Measurements from ENCODE around the gene ZRANB2. TPM values are rescaled to one million over a fixed set of nuclear protein-coding genes. Genes with fewer than 3 reads are reported as not detected.

ZRANB2 gene
- total and polyA plus RNA-seq, 10 of the 15 experiments (the other 5 are each of a cell fraction or from before 2014, with no cell fraction given) = 68.4 to 189 (median 138) TPM

DNA sequence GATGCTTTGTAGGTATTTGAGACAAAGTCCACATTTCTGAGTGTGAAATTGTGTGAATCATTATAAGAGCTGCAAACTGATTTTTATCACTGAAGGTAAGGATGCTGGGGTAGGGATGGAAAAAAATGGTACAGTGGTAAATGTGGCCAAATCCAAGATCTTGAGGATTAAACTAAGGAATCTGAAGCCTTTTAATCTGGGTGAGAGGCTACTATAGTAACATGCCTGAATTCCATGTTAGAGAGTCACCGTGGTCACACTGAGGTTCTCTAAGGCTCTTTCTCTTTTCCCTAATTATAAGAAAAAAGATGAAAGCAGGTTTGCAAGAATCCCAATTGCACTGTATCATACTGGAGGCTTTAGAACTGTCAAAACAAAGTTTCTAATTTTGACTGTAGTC, 50.8 kb downstream of the ZRANB2 start:
- H3K27me3 ChIP-seq (replicated peaks in 1 of 2; ENCODE audit: control insufficient read depth in 2 of 2, insufficient read depth in 2 of 2, low read length in 1 of 2) = no peaks in the 10 kb centered on the region; a peak in 1 of 4 replicates
- CTCF ChIA-PET = no interaction called here
- no peak for ATAC-seq
- no peak for DNase-seq (ENCODE audit: low read depth, low spot score)
- H2AFZ ChIP-seq (ENCODE audit: control insufficient read depth, low read depth, low read length) = no peak overlapping the region
- RAD21 ChIA-PET (ENCODE audit: unreplicated experiment) = no interaction called here
- H3K4me2 ChIP-seq (ENCODE audit: control insufficient read depth, insufficient read depth) = no peak overlapping the region
- FAIRE-seq = no peak
- TF ChIP-seq BRCA1 (IDR thresholded peaks at IDR 0.05; ENCODE audit: low read depth, low read length) (no peak), E4F1 (IDR thresholded peaks at IDR 0.05; ENCODE audit: borderline replicate concordance, partially characterized antibody) (no peak), TCF3 (IDR thresholded peaks at IDR 0.05; ENCODE audit: borderline replicate concordance, insufficient read depth, low read depth, low read length) (no peak), RELB (IDR thresholded peaks at IDR 0.05; ENCODE audit: low read depth) (no peak)
- POLR2A ChIA-PET = no interaction called here
- 43% methylated on average over 1 of the region's 1 CpG for WGBS (ENCODE audit: insufficient coverage, insufficient replicate concordance, low lambda C conversion rate, missing lambda C conversion rate)
- in situ Hi-C loops (cut with MboI) (no loop called here), intact Hi-C loops (cut with micrococcal nuclease; ENCODE audit: unreplicated experiment) (no loop called here)
- no peaks in the 10 kb centered on the region for H3K79me2 ChIP-seq (ENCODE audit: control insufficient read depth, insufficient read depth, low read length)
- H4K20me1 ChIP-seq (ENCODE audit: control insufficient read depth, insufficient read depth) = no peaks in the 10 kb centered on the region
- SMC1A ChIA-PET (ENCODE audit: uncharacterized antibody, unreplicated experiment) = no interaction called here
- no TSS peak for BruUV-seq (replicated peaks)
- no peak overlapping the region for H3K27ac ChIP-seq (ENCODE audit: control insufficient read depth, insufficient read depth)
- no peaks in the 10 kb centered on the region for H3K9me3 ChIP-seq (replicated peaks; ENCODE audit: control insufficient read depth, insufficient read depth, low read length)
- no peak overlapping the region for H3K4me3 ChIP-seq
- H3K9ac ChIP-seq (ENCODE audit: control insufficient read depth, insufficient read depth, low read length) = no peak overlapping the region
- no peaks in the 10 kb centered on the region for H3K4me1 ChIP-seq (ENCODE audit: control insufficient read depth, insufficient read depth, low read length)
- H3K36me3 ChIP-seq (ENCODE audit: control insufficient read depth in 2 of 2, insufficient read depth in 2 of 2, low read length in 1 of 2) = no peaks in the 10 kb centered on the region

Measured in GM12878 (cell line).